ENCODE results near the gene PDE11A.
A peak's percentile ranks its signal among the peaks of the same experiment; 100 is the strongest.

The PDE11A gene

DNA sequence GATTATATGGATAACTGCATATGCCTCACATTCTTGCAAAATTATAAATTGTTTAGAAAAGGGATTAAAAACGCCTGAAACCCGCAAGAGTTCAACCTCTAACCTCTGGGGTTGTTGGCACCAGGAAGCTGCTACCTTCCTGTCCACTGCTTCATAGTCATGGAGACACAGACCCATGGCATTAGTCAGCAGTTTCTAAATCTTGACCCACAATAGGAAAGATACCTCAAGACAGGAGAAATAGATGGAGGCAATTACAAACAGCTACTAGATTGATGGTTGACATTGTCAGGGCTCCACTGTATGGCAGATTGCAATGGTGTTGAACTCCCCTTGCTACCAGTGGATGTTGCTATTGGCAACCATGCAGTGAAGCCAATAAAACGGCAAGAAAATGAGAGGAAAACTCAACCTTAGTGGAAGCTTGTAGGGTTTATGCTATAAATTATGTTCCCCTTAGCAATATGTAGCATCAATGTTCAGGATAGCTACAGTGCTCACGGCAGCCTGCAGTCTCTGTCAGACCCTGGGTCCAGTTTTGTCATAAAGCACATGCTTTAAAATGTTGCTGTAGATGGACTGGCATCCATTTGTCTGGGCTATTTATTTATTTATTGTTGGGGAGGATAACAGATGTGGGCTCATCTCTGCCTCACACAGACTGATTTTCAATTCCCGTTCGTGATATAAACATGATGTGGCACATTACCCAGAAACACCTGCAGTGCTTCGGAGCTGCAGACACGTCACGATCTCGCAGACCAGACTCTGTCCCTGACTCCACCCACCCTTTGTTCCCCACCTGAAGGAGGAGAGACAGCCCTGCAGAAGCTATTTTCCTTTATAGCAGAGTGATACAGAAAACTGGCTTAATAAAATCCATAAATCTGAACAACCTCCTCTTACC, 446.6 kb downstream of the PDE11A start:
- DNase-seq (ENCODE audit: low spot score), result no peak

- DNase-seq (ENCODE audit: low spot score), result peak; percentile 39
Observed at GRCh38 chr2:177622521-177622920, 450.1 kb downstream of the PDE11A start.

DNA sequence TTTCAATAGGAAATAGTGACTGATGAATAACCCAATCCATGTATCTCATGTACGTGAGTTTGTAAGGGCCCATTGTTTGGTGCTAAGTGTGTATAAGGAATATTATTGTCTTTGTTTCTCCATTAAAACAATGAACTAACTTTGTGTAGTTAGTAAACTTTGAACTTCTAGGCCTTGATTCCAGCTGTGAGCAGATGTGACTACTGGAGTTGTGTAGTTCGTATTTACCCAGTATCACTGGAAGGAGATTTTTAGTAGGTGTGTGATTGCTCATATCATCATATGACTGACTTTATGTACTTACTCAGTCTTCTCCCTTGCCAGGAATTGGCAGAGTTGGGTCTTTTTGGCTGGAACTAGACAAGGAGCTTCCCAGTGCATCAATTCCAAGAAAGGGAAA, 452.6 kb downstream of the PDE11A start:
- no peak for DNase-seq (ENCODE audit: low spot score)

DNA sequence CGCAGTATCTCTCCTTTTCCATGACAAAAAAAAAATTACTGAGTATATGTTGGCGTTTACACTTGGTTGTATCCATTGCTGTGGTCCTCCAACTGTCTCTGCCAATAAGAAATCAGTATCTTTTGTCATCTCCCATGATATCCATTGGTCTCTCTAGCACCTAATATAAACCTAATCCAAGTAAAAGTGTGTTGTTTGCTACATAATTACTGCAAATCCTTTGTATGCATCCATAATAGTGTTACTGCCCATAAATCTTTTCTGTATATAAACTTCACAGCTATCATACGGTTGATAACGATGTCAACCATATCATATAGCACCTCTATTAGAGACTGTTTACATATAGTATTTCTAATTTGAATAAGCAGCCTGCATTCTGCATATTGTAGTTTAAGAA, 453.1 kb downstream of the PDE11A start:
- DNase-seq (ENCODE audit: low spot score), result no peak

GRCh38 chr2:177618255-177619253, 454.0 kb downstream of the PDE11A start:
- peak; percentile 91 for DNase-seq (ENCODE audit: low spot score)

- no peak for DNase-seq (ENCODE audit: low spot score)
Observed at GRCh38 chr2:177617849-177618248, 454.7 kb downstream of the PDE11A start.

- DNase-seq (ENCODE audit: low spot score), result no peak
Observed at GRCh38 chr2:177616731-177617130, 455.8 kb downstream of the PDE11A start.

GRCh38 chr2:177616066-177616465, 456.5 kb downstream of the PDE11A start:
- DNase-seq (ENCODE audit: low spot score), result no peak

DNA sequence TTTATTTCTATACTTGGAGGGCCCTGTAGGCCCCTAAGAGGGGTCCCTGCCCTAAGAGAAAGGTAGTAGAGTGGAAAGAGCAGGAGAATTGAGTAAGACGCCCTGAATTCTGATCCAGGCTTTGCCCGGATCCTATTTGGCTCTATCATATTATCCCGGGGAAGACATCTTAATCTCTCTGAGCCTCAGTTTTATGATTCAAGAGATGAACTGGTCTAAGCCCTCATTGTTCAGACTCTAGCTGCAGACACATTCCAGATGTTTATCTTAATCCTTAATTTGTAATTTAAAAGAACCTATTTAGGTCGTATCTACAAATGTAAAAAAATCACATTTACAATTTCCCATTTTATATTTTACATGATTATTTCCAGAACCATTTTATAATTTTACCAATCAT, 459.9 kb downstream of the PDE11A start:
- DNase-seq (ENCODE audit: low spot score), result no peak

GRCh38 chr2:177611310-177611886, 461.2 kb downstream of the PDE11A start:
- no peak for DNase-seq (ENCODE audit: low spot score)

DNA sequence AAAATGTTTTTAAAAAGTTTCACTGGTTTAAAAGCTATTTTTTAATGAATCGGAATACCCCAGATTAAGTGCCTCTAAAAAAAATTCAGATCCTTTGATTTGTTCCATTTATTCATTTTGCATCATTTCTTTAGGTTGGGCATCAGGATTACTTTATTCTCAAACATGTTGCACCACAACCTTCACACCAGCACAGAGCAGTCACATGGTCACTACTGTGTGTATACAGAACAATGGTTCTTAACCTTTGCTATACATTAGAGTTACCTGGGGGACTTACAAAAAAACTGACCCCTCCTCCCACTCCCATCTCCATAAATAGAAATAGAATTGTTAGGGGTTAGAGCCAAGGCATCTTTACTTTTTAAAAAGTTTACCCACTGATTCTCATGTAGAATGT, 461.8 kb downstream of the PDE11A start:
- no peak for DNase-seq (ENCODE audit: low spot score)

GRCh38 chr2:177606636-177607035, 465.9 kb downstream of the PDE11A start:
- no peak for DNase-seq (ENCODE audit: low spot score)

DNA sequence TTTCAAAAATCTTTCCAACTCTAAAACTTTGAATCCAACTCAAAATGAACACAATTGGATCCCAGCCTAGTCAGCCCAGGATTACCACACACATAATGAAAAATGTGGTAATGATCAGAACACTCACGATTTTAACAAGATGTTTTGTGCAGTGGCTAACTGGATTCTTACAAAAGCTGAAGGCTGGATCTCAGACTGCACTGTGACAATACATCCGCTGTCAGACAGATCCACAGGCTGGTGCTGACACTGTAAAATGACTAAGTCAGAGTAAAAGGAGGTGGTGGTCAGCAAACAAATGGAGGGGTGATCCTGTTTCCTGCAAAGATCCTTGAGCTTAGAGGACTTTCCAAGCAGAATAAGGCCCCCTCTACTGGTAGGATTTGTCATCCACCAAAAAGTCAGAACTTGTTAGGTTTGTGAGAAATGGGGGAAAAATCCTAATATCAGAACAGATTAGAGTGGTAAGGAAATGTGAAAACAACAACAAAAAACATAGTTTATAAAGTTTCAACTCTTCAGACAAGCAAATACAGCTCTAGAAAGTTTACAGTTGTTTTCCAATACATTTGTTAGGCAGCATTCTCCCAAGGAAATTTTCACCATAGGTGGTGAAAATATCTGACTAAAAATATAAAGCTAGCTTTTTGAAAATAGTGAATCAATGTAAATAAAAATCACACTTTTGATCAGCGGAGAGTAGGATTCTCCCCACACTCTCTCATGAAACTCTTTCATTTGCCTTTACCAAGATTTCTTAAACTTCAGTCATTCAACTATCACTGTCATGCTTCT, 468.1 kb downstream of the PDE11A start:
- peak; percentile 45 for DNase-seq (ENCODE audit: low spot score)

- DNase-seq (ENCODE audit: low spot score), result no peak
Observed at GRCh38 chr2:177603768-177604167, 468.8 kb downstream of the PDE11A start.

DNA sequence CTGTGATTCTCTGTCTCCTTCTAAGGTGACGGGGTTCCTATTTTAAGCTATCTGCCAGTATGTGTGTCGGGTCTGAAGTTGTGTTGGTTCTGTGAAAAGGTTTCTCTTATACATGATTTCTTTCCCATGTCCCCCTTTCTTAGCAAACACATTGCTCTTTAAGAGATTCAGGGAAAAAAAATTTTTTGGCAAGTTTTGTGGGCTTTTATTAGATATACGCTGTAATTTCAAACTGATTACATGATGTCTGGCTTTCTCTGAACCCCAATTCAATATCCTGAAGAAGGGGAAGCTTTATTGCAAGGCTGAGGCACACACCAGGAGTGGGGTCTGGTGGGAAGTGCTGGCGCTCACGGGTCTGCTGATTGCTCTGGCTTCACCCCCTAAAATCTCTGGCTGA, 469.4 kb downstream of the PDE11A start:
- DNase-seq (ENCODE audit: low spot score), result no peak

- no peak for DNase-seq (ENCODE audit: low spot score)
Observed at GRCh38 chr2:177602611-177603164, 469.9 kb downstream of the PDE11A start.

- no peak for DNase-seq (ENCODE audit: low spot score)
Observed at GRCh38 chr2:177600917-177601316, 471.7 kb downstream of the PDE11A start.

DNA sequence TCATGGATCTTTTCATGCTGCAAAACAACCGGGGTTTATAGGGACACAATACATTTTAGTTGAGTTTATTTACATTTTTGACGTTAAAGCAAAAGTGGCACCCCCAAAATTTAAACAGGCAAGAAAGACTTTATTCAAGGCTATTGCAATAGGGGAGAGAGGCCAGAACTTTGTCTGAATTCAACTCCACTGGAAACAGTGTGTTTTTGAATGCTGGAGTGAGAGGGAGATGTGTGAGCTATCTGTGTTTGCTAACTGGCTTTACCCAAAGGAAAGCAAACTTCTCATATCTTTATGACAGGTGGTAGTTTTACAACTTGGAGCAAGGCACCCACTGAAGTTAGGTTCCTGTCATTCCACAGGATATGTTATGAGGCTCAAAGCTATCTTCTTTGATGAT, 472.6 kb downstream of the PDE11A start:
- no peak for DNase-seq (ENCODE audit: low spot score)

GRCh38 chr2:177599139-177599688, 473.4 kb downstream of the PDE11A start:
- DNase-seq (ENCODE audit: low spot score), result no peak

DNA sequence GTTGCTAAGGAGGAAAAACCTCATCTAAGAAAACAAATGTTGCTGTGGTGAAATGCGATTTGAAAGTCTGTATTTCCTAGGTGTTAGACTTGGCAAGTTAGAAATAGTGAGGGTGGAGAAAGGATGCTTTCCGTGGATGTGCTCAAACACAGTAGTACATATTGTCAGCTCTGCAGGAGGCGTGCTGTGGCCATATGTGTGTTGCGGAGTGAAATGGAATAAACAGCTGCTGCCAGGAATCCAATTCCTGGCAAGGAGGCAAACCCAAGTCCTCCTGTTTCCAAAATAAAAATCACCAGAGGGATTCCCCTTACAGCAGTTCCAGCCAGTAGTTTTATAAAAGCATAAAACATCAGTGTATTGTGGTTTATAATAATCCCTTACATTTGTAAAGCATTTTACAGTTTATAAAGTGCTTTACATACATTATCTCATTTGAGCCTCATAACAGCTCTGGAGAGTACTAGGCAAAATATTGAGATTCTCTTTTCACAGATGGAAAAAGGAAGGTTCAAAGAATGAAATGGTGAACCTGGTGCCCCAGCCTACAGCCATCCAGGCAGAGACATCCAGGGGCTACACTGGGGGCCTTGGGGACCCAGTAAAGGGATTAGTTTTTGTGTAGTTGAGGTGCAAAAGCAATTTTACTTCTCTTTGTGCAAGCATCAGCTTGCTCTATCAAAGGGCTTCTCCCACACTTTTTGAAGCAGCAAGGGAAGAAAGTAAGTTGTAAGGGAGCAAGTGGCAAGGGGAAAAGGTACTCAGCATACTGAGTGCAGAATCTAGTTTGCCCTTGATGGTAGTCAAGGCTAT, 474.0 kb downstream of the PDE11A start:
- DNase-seq (ENCODE audit: low spot score), result no peak
